ENCODE data around the gene ZNF425.

- TF ChIP-seq CTCF (conservative IDR thresholded peaks at IDR 0.05; ENCODE audit: low read length) (no peak), EZH2phosphoT487 (IDR thresholded peaks at IDR 0.05; ENCODE audit: borderline replicate concordance, low read depth, low read length) (no peak)
Observed at GRCh38 chr7:149072438-149072775, 53.7 kb downstream of the ZNF425 start.
